AG20443 (cell line): Measurements from ENCODE around the gene SPAG8.

Experiments used
- DNase-seq: peaks from one replicate; pipeline ENCODE4 v3.0.0; 2012; ENCODE audit warnings: low spot score, mixed read lengths

The SPAG8 gene

DNA sequence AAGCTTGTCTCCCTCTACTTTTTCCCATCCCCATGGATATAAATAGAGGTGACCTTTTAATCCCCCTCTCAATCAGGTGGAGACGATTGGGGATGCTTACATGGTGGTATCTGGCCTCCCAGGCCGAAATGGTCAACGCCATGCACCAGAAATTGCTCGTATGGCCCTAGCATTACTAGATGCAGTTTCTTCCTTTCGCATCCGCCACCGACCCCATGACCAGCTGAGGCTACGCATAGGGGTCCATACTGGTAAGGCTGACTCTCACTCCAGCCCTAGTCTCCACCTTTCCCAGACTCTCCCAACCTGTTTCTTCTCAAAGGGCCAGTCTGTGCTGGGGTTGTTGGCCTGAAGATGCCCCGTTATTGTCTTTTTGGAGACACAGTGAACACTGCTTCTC lies 3.6 kb downstream of the SPAG8 start:
- no peak for DNase-seq

DNA sequence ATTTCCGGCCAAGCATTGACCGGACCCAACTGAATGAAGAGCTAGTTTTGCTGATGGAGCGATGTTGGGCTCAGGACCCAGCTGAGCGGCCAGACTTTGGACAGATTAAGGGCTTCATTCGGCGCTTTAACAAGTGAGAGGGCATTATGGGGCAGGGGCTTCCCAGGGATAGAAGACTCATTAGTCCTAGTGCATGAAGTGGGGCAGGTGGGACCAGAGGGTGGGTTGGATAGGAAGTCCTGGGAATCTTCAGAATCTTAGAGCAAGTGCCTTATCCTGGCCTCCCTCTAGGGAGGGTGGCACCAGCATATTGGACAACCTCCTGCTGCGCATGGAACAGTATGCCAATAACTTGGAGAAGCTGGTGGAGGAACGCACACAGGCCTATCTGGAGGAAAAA lies 6.0 kb downstream of the SPAG8 start:
- no peak for DNase-seq

DNA sequence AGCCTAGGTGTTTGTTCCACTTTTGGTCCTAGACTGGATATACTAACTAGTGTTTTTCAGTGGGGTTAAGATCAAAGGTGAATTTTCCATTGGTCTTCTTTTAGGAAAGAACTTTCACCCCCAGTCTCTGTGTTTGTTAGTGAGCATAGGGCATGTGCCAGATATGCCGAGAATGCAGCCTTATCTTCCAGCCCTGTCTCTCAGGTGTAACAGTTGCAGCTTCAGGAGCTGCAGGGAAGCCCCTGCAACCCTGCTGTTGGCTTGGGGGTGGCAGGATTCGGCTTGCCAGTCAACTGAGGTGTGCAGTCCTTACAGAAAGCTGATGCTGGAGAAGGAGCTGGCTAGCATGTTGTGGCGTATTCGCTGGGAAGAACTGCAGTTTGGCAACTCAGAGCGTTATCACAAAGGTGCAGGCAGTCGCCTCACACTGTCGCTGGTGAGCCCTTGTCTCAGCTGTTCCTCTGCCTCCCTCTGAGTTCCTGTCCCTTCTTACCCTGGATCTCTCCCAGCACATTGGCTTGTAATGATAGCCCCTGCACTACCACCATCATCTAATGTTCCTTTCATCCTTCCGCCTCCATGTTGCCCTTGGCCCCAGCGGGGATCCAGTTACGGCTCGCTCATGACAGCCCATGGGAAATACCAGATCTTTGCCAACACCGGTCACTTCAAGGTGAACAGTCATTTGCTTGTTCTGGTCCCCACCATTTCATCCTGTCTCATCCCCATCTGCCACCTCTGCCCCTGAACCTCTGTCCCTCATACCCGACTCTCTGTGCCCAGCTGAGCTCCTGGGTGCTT lies 10.5 kb downstream of the SPAG8 start:
- no peak for DNase-seq

DNA sequence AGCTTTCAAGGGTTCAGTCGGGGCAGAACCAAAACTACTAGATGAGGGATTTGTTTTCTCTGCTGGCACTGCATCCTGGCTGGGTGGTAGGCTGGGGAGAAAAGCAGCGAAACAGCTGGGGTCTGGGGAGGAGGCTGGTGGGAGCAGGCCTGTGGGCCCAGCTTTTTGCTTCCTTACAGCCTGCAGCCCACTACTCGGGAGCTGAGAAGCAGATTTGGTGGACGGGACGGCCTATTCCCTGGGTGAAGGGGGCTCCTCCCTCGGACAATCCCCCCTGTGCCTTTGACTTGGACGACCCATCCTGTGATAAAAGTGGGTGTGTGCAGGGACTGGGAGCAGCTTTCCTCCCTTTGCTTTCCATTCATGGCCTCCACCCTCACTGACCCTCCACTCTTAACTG lies 11.5 kb downstream of the SPAG8 start:
- no peak for DNase-seq

DNA sequence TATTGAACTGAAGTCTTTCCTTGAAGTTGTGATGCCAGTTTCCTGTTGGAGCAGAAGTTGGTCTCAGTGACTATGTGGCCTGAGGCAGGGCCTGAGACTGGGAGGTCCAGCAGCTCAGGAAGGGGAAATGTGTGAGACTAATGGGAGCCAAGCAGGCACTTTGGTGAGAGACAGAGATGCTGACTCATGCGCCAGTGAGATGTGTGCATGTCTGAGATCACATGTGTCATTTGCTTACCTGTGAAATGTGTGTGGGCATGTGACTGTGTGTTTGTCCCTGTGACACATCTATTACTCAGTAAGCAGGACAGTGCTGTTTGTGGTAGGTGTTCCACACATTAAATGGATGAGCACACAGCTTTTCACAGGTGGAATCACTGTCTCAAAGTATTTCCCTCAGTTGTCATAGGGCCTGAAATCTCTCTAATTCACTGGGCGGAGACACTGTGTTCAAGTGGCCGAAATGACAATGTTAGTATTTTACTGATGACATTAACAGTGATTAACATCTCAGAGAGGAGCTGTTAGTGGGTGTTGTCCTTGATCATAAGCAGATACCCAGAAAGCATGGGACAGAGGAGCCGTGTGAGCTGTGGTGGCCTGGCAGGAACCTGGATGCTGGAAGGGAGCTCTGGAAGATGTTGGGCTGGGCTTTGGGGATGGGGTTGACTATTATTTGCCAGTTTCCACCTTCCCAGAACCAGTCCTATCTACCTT lies 13.2 kb downstream of the SPAG8 start:
- DNase-seq: peak; percentile 27

DNA sequence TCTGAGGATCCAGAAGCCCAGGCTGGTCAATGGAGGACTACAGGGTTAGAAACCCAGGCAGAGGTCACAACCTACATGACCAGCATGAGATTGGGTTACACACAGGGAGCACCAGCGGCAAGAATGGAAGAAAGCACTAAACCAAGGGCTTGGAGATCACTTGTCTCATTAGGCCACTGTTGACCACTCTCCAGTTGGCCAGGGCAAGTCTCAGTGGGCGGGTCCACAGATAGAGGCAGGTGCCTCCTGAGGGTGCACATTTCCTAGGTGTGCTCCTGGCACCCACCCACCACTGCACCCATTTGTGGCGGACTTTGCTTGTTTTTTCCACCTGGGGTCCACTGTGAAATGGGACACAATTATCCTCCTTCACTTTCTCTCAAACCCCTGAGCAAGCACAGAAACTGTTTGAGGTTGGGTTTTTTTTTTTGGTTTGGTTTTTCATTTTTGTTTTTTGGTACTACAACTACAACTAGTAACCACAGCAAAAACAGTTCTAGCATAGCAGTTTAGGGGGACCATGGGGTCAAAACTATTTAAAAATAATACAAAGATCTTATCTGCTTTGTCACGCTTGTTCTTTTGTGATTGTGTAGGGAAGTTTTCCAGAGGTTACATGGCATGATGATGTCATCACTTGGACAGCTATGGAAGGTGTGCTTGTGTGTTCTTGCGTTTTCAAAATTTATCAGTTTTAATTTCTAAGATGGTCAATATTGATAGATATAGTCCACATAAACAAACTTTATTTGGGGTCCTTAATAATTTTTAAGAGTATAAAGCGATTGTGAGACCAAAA lies 14.6 kb downstream of the SPAG8 start:
- no peak for DNase-seq

DNA sequence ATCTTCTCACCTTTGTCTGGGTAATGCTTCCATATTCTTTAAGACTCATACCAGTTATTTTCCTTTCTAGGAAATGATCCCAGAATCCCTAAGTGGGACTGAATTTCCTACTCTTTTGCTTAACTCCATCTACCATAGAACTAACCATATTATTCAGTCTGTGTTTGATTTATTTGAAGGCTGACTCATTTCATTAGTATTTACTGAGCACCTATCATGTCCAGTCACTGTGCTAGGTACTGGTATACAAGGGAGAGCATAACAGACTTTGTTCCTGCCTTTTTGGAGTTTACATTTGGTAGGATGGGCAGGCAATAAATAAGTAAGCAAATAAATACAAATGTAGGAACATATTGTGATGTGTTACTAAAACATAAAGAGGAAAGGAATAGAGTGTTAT lies 16.4 kb downstream of the SPAG8 start:
- no peak for DNase-seq

DNA sequence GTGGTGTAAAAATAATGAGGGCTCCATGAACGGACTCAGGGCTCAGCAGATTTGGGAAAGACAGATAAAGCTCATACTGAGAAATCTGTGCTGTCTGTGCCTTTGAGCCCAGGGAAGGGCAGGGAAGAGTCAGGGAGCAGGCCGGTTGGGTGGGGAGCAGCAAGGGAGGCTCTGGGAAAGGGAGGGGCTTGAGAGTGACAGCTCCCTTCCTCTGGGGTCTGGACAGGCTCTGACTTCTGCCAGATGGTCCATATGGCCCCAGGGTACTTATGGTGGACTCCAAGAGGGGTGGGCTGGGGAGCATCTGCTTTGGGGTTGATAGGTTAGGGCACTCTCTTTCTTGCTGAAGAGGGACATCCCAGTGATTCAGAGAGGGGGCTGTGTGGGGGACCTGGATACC lies 18.6 kb downstream of the SPAG8 start:
- peak; percentile 25 for DNase-seq

DNA sequence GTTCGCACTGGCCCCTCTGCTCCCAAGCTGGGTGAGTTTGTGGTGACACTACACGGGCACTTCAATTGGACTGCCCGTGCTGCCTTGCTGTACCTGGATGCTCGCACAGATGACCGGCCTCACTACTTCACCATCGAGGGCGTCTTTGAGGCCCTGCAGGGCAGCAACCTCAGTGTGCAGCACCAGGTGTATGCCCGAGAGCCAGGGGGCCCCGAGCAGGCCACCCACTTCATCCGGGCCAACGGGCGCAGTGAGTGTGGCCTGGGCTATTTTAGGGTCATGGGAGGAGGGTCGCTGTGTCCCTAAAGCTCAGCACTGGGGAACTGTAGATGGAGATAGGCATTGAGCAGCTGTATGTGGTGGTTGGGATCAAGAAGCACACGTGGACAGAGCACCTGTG lies 19.2 kb downstream of the SPAG8 start:
- no peak for DNase-seq

DNA sequence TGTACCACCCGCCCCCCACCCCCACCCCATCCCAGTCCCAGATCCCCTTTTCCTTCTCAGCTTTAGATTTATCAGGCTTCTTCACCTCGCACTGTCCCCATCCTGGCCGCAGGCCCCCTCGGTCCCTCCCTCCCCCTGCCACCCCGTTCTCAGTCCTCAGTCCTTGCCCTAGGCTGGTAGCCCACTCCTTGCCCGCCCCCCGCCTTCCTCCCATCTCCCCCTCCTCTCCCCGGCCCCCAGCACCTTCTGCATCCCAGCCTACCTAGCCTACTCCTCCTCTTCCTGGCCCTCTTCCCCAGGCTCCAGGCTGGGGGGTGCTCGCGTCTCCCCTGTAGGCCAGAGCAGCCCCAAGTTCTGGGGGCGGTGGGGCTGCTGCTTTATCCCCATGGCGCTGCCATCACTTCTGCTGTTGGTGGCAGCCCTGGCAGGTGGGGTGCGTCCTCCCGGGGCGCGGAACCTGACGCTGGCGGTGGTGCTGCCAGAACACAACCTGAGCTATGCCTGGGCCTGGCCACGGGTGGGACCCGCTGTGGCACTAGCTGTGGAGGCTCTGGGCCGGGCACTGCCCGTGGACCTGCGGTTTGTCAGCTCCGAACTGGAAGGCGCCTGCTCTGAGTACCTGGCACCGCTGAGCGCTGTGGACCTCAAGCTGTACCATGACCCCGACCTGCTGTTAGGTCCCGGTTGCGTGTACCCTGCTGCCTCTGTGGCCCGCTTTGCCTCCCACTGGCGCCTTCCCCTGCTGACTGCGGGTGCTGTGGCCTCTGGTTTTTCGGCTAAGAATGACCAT lies 19.8 kb downstream of the SPAG8 start:
- no peak for DNase-seq

DNA sequence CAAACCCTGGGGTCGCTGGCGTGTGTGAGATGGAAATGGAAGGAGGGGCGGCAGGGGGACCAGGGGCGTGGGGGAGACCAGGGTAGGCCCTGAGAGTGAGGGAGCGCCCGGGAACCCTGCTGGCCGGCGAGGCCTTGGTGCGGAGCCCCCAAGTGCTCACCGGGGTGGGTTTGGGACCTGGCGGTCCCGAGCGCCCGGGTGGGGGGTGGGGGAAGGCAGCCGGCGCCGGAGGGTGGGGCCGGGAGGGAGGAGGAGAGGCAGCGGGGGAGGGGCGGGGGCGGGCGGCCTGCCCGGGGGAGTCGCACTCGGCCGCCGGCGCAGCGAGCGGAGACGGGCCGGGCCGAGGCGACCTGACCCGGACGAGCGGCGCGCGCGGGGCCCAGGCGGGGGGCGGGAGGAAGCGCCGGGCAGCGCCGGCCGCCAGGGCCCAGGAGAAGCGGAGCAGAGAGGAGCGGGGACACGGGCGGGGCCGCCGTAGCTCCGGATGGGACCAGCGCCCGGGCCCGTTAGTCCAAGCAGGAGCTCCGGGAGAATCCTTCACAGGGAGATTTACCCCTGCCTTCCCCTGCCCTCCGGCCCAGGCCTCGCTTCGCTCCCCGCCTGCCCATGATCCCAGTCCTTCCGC lies 20.7 kb downstream of the SPAG8 start, which contains the start of gene NPR2:
Gene NPR2, plus strand, starts transcription at position 295 of the 625 bp plus-strand sequence. CDS start 818 bp downstream, outside the sequence.
- peak; percentile 84 for DNase-seq

DNA sequence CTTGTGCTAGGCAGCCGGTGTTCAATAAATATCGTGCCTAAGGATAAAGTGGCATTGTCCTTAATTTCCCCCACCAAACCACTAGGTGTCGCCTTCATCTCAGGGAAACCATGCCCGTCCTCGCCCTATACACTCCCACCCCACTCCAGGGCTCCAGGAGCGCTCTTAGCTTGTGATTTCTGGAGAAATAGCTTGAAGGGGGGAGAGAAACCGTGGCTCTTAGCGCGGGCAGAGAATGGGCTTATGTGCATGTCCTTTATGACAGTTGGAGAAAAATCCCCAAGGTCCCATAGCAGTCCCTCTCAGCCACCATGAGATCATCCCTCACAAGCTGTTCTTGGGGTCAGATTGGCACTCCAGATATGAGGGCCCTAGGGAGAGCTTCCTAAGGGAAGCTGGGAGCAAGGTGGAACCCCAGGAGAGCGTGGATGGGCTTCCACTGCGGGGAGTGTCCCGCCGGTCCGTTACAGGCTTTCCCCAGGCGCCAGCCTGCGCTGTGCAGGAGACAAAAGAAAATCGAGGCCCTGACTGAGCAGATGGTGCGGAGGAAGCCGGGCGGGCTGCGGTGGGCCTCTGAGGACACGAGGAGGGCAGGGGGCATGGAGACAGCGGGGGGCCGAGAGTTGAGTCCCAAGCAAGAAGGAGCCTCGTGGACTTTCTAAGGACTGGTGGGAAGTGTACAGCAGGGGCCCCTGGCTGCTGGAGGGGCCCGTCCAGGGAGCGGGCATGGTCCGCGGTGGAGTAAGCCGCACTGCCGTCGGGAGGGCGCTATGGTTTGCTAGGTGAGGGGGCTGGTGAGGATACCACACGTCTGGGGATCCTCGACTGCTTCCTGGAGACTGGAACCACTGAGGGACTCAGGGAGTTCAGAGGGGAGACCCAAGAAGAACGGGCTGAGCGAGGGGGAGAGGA lies 21.4 kb downstream of the SPAG8 start:
- peak; percentile 92 for DNase-seq

DNA sequence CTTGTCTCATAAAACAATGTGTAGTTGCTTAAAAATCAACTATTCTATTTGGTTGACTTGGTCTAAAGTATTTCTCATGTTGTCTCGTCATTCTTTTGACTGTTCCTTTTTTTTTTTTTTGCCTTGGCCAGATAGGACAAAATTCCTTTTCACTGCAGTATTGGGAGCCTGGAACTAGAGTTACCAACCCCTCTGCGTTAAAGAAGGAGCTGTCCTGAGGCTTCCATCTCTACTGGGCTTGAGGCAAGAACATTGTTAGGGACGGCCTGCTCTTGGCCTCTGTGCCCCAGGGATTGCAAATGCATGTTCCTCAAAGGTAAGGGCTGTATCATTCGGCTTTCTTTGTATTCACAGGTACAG lies 22.1 kb downstream of the SPAG8 start:
- DNase-seq: no peak

DNA sequence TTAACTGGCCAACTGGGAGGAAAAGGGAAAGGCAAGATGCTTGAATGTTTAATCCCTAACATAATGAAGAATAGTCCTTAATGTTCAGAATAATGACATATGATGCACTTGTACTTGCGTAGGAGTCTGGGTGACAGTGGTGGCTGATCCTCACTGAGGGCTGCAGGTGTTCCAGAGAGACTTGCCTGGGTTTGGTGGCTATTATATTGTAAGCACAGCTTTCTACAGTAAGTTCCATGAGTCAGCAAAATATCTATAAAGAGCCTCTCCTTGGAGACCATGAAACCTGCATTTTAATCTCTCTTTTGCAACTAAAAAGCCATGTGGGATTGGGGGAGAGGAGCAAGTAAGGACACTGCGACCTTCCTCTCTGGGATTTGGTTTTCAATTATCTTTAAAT lies 22.5 kb downstream of the SPAG8 start:
- no peak for DNase-seq

DNA sequence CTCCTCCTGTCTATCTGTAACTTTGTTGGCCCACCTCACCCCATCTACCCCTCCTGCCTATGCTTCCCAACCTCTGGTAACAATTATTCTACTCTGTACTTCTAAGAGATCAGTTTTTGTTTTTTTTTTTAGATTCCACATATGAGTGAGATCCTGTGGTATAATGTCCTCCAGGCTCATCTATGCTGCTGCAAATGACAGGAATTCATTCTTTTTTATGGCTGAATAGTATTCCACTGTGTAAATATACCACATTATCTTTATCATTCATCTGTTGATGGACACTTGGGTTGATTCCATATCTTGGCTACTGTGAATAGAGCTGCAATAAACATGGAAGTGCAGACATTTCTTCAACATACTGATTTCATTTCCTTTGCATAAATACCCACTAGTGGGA lies 28.6 kb downstream of the SPAG8 start:
- DNase-seq: no peak

DNA sequence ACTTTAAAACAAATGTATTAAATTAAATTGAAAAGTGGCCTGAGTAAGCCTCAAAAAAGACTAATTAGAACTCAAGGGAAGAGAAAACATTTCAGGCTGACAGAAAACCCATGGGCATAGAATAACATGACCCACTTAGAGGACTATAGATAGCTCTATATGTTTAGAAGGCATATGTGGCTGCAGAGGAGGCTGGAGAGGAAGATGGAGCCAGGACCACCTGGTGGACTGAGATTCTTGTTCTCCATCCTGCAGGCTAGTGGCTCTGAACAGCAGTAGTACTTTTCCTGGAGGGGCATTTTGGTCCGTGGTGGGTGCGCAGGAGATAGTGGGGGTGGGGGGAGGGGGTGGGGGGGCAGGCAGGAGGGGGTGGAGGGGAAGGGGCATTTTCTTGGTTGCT lies 31.0 kb downstream of the SPAG8 start:
- no peak for DNase-seq

DNA sequence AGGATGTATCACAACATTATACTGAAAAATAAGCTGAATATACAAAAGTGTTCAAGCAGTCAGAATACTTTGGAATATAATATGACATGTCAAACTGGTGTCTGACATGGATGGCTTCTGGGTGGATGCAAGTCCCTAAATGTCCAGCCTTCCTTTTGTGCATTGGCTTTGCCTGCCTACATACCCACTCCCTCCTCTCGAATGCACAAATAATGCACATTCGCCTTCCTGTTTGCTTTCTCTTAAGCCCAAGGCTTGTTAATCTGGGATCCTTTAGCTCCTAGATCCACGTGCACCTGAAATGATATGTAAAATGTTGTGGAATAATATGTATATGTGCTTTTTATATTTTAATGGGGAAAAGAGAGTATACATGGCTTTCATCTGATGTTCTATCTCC lies 33.6 kb downstream of the SPAG8 start:
- no peak for DNase-seq

DNA sequence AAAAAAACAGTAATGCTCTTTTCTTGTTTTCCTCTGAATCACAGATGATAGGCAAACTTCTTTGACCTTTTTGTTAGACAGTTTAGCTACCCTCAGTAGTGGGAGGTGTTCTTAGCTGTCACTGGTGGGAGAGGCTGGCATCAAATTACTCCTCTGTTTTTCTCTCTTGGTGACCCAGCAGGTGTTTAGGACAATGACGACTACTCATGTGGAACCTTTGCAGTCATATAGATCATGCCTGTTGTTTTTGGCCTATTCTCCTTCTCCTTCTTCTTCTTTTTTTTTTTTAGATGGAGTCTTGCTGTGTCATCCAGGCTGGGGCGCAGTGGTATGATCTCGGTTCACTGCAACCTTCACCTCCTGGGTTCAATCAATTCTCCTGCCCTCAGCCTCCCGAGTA lies 36.0 kb downstream of the SPAG8 start:
- DNase-seq: no peak

DNA sequence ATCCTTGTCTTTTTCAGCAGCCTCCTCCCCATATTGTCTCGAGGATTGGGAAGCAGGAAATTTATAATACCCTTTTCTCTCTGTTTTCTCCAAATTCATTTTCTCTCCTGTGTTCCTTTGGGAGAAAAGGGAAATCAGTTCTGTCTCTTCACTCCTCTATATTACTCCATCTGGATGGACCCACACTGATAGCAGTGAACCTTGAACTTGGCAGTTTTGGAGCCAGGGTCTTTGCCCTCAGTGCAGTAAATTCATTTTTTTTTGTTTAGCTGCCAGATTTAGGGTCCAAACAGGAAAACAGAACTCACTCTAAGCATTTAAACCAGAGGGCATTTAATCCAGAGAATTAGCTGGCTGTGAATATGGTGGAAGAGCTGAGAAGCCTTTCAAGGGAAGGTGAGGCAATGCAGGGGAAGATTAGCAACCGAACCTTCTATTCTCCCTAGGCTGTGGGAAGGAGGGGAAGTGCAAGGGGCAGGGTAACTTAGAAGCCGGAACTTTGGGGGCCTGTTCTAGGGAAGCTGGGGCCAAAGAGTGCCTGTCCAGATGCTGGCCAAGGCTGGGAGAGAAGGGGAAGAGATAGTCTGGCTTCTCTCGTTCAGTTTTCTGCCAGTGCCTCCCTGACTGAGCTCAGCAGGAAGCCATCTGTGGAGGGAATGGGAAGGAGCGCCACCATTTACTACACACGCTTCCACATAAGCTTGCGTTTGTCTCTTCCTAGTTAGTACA lies 37.0 kb downstream of the SPAG8 start:
- no peak for DNase-seq

DNA sequence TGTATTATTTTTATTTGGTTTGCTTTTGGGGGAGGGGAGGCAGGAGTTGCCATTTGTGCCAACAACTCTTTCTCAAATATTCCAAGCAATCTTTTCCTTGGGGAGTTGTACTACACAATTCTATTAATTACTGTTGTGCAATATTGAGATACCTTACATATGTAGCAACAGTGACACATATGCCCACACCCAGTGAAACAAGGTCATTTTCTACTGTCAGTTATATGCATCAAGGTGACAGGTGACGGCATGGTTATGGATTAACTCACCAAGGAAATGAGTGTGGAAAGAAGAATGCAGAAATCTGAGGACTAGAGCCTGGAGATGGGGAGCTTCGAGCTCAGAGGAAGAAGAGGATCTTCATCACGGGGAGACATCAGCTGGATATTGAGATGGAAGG lies 40.1 kb downstream of the SPAG8 start:
- no peak for DNase-seq
